ENCODE measurements around the gene TRPV5. TPM values are rescaled to one million over a fixed set of nuclear protein-coding genes. Genes with fewer than 3 reads are reported as not detected.

Gene TRPV5
- total RNA-seq, 4 donors from 2014 or later, result not detected

DNA sequence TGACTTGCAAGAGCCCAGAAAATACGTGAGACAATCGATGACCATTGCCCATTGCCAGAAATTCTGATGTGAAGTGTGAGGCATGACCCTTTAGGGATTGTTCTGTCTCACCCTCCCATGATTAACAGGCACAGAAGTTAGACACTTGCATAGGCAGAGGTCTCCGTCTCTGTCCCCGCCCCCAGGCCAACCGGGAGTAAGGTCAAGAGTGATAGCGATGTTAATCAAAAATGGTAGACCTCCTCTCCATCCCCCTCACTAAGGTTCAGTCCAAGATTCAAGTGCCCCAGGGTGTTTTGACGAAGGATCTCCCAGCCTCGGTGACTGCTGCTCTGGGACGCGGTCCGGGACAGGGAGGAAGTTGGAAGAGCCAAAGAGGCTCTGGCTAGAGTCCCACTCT lies 25.3 kb downstream of the TRPV5 start:
- TF ChIP-seq, protein P1, sequence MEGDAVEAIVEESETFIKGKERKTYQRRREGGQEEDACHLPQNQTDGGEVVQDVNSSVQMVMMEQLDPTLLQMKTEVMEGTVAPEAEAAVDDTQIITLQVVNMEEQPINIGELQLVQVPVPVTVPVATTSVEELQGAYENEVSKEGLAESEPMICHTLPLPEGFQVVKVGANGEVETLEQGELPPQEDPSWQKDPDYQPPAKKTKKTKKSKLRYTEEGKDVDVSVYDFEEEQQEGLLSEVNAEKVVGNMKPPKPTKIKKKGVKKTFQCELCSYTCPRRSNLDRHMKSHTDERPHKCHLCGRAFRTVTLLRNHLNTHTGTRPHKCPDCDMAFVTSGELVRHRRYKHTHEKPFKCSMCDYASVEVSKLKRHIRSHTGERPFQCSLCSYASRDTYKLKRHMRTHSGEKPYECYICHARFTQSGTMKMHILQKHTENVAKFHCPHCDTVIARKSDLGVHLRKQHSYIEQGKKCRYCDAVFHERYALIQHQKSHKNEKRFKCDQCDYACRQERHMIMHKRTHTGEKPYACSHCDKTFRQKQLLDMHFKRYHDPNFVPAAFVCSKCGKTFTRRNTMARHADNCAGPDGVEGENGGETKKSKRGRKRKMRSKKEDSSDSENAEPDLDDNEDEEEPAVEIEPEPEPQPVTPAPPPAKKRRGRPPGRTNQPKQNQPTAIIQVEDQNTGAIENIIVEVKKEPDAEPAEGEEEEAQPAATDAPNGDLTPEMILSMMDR (IDR thresholded peaks at IDR 0.05), result no peak
- TF ChIP-seq EP300 (IDR thresholded peaks at IDR 0.05; ENCODE audit: low read depth) (no peak), POLR2AphosphoS5 (IDR thresholded peaks at IDR 0.05) (no peak), POLR2A (IDR thresholded peaks at IDR 0.05) (no peak)
- Histone ChIP-seq H3K27me3 (no peaks in the 10 kb centered on the region), H3K36me3 (no peaks in the 10 kb centered on the region), H3K9me3 (peaks cover 0 to 4% of the 10 kb centered on the region in 2 donors), H3K27ac (no peak overlapping the region), H3K4me3 (no peak overlapping the region), H3K4me1 (no peaks in the 10 kb centered on the region)
- in situ Hi-C loops (cut with MboI; ENCODE audit: low pct_ligation_motif_present in 1 of 4, low pct_unique_long_range_greater_than_20kb in 1 of 4, low sequenced_read_pairs in 3 of 4) (no loop called here), intact Hi-C loops (cut with DNase I; ENCODE audit: low total_unique reads) (no loop called here)
- WGBS, 2 donors (ENCODE audit: low coverage in 1 of 2), result 88% methylated on average over 11 of the region's 11 CpGs; no CpG with 5 or more reads in 1 of the 2 donors
- DNase-seq, result no peak

- no peaks in the 10 kb centered on the region for H3K27me3 ChIP-seq
- TF ChIP-seq POLR2AphosphoS5 (IDR thresholded peaks at IDR 0.05) (no peak), EP300 (IDR thresholded peaks at IDR 0.05; ENCODE audit: low read depth) (no peak), POLR2A (IDR thresholded peaks at IDR 0.05) (no peak)
- TF ChIP-seq, protein P1 (IDR thresholded peaks at IDR 0.05), result no peak
- H3K36me3 ChIP-seq, result no peaks in the 10 kb centered on the region
- intact Hi-C loops (cut with DNase I; ENCODE audit: low total_unique reads) (no loop called here), in situ Hi-C loops (cut with MboI; ENCODE audit: low pct_ligation_motif_present in 1 of 4, low pct_unique_long_range_greater_than_20kb in 1 of 4, low sequenced_read_pairs in 3 of 4) (no loop called here)
- no peak overlapping the region for H3K4me3 ChIP-seq
- no peak for DNase-seq
- H3K27ac ChIP-seq, result no peak overlapping the region
- no peaks in the 10 kb centered on the region for H3K4me1 ChIP-seq
- H3K9me3 ChIP-seq, result peaks cover 0 to 4% of the 10 kb centered on the region in 2 donors
- 73 to 95% methylated on average over 2 of the region's 2 CpGs for WGBS, 2 donors (ENCODE audit: low coverage in 1 of 2)
These were observed 26.9 kb downstream of the TRPV5 start for GRCh38 chr7:142906643-142907042.

- no peak overlapping the region for H3K4me3 ChIP-seq
- no peaks in the 10 kb centered on the region for H3K4me1 ChIP-seq
- 82 to 83% methylated on average over 2 of the region's 2 CpGs for WGBS, 2 donors (ENCODE audit: low coverage in 1 of 2)
- intact Hi-C loops (cut with DNase I; ENCODE audit: low total_unique reads) (no loop called here), in situ Hi-C loops (cut with MboI; ENCODE audit: low pct_ligation_motif_present in 1 of 4, low pct_unique_long_range_greater_than_20kb in 1 of 4, low sequenced_read_pairs in 3 of 4) (no loop called here)
- TF ChIP-seq POLR2A (IDR thresholded peaks at IDR 0.05) (no peak), EP300 (IDR thresholded peaks at IDR 0.05; ENCODE audit: low read depth) (no peak), POLR2AphosphoS5 (IDR thresholded peaks at IDR 0.05) (no peak)
- TF ChIP-seq, protein P1 (IDR thresholded peaks at IDR 0.05), result no peak
- no peaks in the 10 kb centered on the region for H3K27me3 ChIP-seq
- H3K9me3 ChIP-seq, result peaks cover 0 to 4% of the 10 kb centered on the region in 2 donors
- no peak overlapping the region for H3K27ac ChIP-seq
- H3K36me3 ChIP-seq, result no peaks in the 10 kb centered on the region
- DNase-seq, result no peak
These were observed 27.8 kb downstream of the TRPV5 start for GRCh38 chr7:142905759-142906158.

DNA sequence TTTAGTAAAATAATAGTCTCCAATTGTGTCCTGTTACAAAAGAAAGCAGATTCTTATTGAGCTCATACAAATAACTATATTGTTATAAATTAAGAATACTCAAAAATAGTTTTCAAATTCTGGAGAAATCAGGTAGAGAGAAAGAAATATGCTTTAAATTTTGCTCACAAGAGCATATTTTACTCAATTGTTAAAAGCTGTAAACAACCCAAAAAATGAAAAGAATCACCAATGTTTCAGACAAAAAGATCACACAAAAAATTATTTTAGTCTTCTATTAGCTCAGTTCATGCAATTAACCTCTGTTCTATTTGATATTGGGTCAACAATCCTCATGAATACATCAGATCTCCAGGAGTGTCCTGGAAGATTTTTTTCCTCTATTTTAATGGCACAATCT lies 29.4 kb downstream of the TRPV5 start:
- no peak overlapping the region for H3K4me3 ChIP-seq
- H3K27ac ChIP-seq, result no peak overlapping the region
- no peak for DNase-seq
- H3K9me3 ChIP-seq, result peaks cover 0 to 4% of the 10 kb centered on the region in 2 donors
- in situ Hi-C loops (cut with MboI; ENCODE audit: low pct_ligation_motif_present in 1 of 4, low pct_unique_long_range_greater_than_20kb in 1 of 4, low sequenced_read_pairs in 3 of 4), result no loop called here
- intact Hi-C loops (cut with DNase I; ENCODE audit: low total_unique reads), result no loop called here
- no peaks in the 10 kb centered on the region for H3K36me3 ChIP-seq
- H3K27me3 ChIP-seq, result no peaks in the 10 kb centered on the region
- H3K4me1 ChIP-seq, result no peaks in the 10 kb centered on the region
- TF ChIP-seq POLR2A (IDR thresholded peaks at IDR 0.05) (no peak), EP300 (IDR thresholded peaks at IDR 0.05; ENCODE audit: low read depth) (no peak), POLR2AphosphoS5 (IDR thresholded peaks at IDR 0.05) (no peak)
- TF ChIP-seq, protein P1 (IDR thresholded peaks at IDR 0.05), result no peak

Measured in transverse colon (tissue), 4 donors.